ENCODE data around the gene TTLL6.
"Not testable (repeated sequence)": the region's sequence is repeated elsewhere in the genome, so short reads cannot be mapped to it uniquely, and the experiment has no call there.

The TTLL6 gene

GRCh38 chr17:48816774-48817590, at the start of gene TTLL6:
TTLL6 (minus strand) TSS chr17:48817229; CDS start chr17:48817072, 157 bp downstream.
- DNase-seq, result peak; percentile 49 to 84

GRCh38 chr17:48860456-48860855, 43.4 kb upstream of the TTLL6 start:
- no peak for DNase-seq

GRCh38 chr17:48860034-48860433, 43.0 kb upstream of the TTLL6 start:
- DNase-seq, result no peak

- no peak for DNase-seq
Observed at GRCh38 chr17:48856122-48856821, 39.2 kb upstream of the TTLL6 start.

- DNase-seq, result no peak
Observed at GRCh38 chr17:48854774-48855476, 37.9 kb upstream of the TTLL6 start.

- DNase-seq, result no peak
Observed at GRCh38 chr17:48850792-48851323, 33.8 kb upstream of the TTLL6 start.

- no peak for DNase-seq
Observed at GRCh38 chr17:48843187-48843900, 26.3 kb upstream of the TTLL6 start.

GRCh38 chr17:48842746-48843145, 25.7 kb upstream of the TTLL6 start:
- DNase-seq, result no peak

- DNase-seq, result no peak
Observed at GRCh38 chr17:48841395-48841831, 24.4 kb upstream of the TTLL6 start.

GRCh38 chr17:48840441-48840840, 23.4 kb upstream of the TTLL6 start:
- DNase-seq, result no peak

- not testable (repeated sequence) for DNase-seq
Observed at GRCh38 chr17:48837458-48837857, 20.4 kb upstream of the TTLL6 start.

- peak in 1 of 2 experiments; percentile 21 for DNase-seq
Observed at GRCh38 chr17:48835971-48836370, 18.9 kb upstream of the TTLL6 start.

- DNase-seq, result no peak
Observed at GRCh38 chr17:48834973-48835372, 17.9 kb upstream of the TTLL6 start.

GRCh38 chr17:48831549-48831883, 14.5 kb upstream of the TTLL6 start:
- no peak for DNase-seq

- peak; percentile 63 to 94 for DNase-seq
Observed at GRCh38 chr17:48830840-48831548, 14.0 kb upstream of the TTLL6 start, which contains the start of gene CALCOCO2. CALCOCO2 (plus strand) TSS chr17:48831035; CDS start chr17:48841708, 10,673 bp downstream.

GRCh38 chr17:48825446-48826381, 8.7 kb upstream of the TTLL6 start:
- no peak for DNase-seq

GRCh38 chr17:48820936-48821335, 3.9 kb upstream of the TTLL6 start:
- not testable (repeated sequence) for DNase-seq

GRCh38 chr17:48819466-48819865, 2.4 kb upstream of the TTLL6 start:
- DNase-seq, result no peak

- no peak for DNase-seq
Observed at GRCh38 chr17:48818361-48818841, 1.4 kb upstream of the TTLL6 start.

GRCh38 chr17:48816438-48816773, 623 bp downstream of the TTLL6 start:
- no peak for DNase-seq

- DNase-seq, result no peak
Observed at GRCh38 chr17:48815311-48815710, 1.7 kb downstream of the TTLL6 start.
